ENCODE measurements around the gene CARHSP1.

CARHSP1 gene

DNA sequence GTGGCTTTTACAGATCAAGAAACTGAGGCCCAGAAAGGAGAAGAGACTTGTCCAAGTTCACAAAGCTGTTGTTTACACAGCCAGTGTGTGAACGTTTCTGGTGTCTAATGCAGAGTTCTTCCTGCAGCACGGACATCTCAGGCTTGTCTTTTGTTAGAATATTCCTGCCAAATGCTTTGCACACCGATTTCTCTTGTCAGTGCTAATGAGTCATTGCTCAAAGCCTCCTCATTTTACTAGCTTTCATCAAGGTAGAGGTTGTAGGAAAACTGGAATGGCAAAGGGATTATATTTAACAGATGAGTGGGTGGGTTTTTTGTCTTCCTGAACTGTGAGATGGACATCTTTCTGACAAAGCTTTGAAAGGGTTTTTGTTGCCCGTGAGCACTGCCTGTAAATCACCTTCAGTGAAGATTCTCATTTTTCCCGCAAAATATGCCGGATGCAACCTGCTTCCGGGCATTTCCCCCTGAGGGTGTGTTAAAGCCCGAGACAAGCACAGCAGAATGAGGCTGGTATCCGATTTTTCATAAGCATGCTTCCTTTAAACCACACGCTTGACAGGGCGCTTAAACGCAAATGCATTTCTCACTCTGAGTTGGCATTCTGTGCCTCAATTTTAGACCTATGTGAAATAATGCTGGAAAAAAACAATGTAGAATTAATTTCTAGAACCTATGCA lies 56.5 kb downstream of the CARHSP1 start:
- ChIA-PET POLR2A (no interaction called here), CTCF (no interaction called here)
- Histone ChIP-seq H3K27ac (ENCODE audit: extremely low read depth, low read depth, low read length) (no peak overlapping the region), H3K36me3 (ENCODE audit: control insufficient read depth in 2 of 2, insufficient read depth in 1 of 2, low read length in 2 of 2) (peaks cover 50 to 97% of the 10 kb centered on the region in 2 experiments), H3K4me1 (ENCODE audit: control insufficient read depth, insufficient read depth, low read length) (no peaks in the 10 kb centered on the region), H3K4me3 (ENCODE audit: low read depth, low read length) (no peak overlapping the region), H3K9me3 (ENCODE audit: control insufficient read depth, insufficient read depth, low read depth, low read length) (no peaks in the 10 kb centered on the region)
- TF ChIP-seq MEIS1 (CRISPR knock-in tag; IDR thresholded peaks at IDR 0.05; ENCODE audit: borderline replicate concordance) (no peak), ZNF10 (tag by site-specific recombination; IDR thresholded peaks at IDR 0.05) (no peak), ZNF658 (tag by site-specific recombination; IDR thresholded peaks at IDR 0.05) (no peak), ZNF510 (tag by site-specific recombination; IDR thresholded peaks at IDR 0.05; ENCODE audit: insufficient replicate concordance) (no peak), SP7 (tag by site-specific recombination; IDR thresholded peaks at IDR 0.05) (no peak), SP2 (tag by site-specific recombination; IDR thresholded peaks at IDR 0.05) (no peak), ZNF202 (tag by site-specific recombination; IDR thresholded peaks at IDR 0.05; ENCODE audit: borderline replicate concordance) (no peak), ZNF623 (tag by site-specific recombination; IDR thresholded peaks at IDR 0.05) (no peak), ZNF664 (tag by site-specific recombination; IDR thresholded peaks at IDR 0.05) (no peak)
- TF ChIP-seq, protein P1, sequence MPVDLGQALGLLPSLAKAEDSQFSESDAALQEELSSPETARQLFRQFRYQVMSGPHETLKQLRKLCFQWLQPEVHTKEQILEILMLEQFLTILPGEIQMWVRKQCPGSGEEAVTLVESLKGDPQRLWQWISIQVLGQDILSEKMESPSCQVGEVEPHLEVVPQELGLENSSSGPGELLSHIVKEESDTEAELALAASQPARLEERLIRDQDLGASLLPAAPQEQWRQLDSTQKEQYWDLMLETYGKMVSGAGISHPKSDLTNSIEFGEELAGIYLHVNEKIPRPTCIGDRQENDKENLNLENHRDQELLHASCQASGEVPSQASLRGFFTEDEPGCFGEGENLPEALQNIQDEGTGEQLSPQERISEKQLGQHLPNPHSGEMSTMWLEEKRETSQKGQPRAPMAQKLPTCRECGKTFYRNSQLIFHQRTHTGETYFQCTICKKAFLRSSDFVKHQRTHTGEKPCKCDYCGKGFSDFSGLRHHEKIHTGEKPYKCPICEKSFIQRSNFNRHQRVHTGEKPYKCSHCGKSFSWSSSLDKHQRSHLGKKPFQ (tag by site-specific recombination; IDR thresholded peaks at IDR 0.05): no peak
- TF ChIP-seq, protein P2, sequence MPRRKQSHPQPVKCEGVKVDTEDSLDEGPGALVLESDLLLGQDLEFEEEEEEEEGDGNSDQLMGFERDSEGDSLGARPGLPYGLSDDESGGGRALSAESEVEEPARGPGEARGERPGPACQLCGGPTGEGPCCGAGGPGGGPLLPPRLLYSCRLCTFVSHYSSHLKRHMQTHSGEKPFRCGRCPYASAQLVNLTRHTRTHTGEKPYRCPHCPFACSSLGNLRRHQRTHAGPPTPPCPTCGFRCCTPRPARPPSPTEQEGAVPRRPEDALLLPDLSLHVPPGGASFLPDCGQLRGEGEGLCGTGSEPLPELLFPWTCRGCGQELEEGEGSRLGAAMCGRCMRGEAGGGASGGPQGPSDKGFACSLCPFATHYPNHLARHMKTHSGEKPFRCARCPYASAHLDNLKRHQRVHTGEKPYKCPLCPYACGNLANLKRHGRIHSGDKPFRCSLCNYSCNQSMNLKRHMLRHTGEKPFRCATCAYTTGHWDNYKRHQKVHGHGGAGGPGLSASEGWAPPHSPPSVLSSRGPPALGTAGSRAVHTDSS (tag by site-specific recombination; IDR thresholded peaks at IDR 0.05): no peak

DNA sequence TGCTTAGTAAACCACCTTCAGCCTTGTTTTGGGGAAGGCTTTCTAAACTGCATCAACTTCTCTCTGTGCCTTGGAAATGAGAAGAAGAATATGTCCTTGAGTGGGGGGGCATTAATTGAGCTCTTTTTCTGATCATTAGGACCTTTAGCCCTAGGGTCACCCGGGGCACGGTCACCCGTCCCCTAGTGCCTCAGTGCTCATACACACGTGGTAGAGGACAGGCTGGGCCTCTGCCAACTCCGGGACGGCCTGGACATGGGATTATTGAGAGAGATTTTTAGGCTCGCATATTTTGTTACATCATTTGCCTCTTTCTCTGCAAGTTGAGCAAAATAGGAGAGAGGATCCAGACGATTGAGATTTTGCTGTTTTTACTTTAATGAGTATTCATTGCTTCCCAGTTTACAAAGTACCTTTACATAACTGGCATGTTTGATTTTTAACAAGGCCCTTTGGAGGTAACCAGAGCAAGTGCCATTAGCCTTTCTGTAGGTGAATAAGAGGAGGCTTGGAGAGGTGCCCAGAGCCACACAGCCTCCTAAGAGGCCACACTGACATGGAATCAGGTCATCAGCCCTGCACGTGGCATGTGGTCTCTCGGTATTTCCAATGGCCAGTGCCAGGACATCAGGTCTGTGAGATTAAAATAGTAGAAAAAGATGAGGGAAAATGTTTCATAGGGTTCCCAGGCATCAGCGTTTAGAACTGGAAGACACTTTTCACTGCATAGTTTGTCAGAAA lies 60.0 kb downstream of the CARHSP1 start:
- ChIA-PET CTCF (no interaction called here), POLR2A (no interaction called here)
- Histone ChIP-seq H3K36me3 (ENCODE audit: control insufficient read depth in 2 of 2, insufficient read depth in 1 of 2, low read length in 2 of 2) (peaks cover 42 to 97% of the 10 kb centered on the region in 2 experiments), H3K9me3 (ENCODE audit: control insufficient read depth, insufficient read depth, low read depth, low read length) (no peaks in the 10 kb centered on the region), H3K27ac (ENCODE audit: extremely low read depth, low read depth, low read length) (no peak overlapping the region), H3K4me1 (ENCODE audit: control insufficient read depth, insufficient read depth, low read length) (no peaks in the 10 kb centered on the region), H3K4me3 (ENCODE audit: low read depth, low read length) (no peak overlapping the region)
- TF ChIP-seq HOXD13 (CRISPR knock-in tag; IDR thresholded peaks at IDR 0.05; ENCODE audit: borderline replicate concordance) (no peak), ZNF514 (tag by site-specific recombination; IDR thresholded peaks at IDR 0.05) (no peak), ZXDB (tag by site-specific recombination; IDR thresholded peaks at IDR 0.05) (no peak), SP3 (tag by site-specific recombination; IDR thresholded peaks at IDR 0.05) (no peak), MZF1 (tag by site-specific recombination; IDR thresholded peaks at IDR 0.05; ENCODE audit: borderline replicate concordance) (no peak), ZNF600 (tag by site-specific recombination; IDR thresholded peaks at IDR 0.05) (no peak)
- TF ChIP-seq, protein P3, sequence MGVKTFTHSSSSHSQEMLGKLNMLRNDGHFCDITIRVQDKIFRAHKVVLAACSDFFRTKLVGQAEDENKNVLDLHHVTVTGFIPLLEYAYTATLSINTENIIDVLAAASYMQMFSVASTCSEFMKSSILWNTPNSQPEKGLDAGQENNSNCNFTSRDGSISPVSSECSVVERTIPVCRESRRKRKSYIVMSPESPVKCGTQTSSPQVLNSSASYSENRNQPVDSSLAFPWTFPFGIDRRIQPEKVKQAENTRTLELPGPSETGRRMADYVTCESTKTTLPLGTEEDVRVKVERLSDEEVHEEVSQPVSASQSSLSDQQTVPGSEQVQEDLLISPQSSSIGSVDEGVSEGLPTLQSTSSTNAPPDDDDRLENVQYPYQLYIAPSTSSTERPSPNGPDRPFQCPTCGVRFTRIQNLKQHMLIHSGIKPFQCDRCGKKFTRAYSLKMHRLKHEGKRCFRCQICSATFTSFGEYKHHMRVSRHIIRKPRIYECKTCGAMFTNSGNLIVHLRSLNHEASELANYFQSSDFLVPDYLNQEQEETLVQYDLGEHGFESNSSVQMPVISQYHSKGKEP (tag by site-specific recombination; IDR thresholded peaks at IDR 0.05): no peak
